Sigmoid colon (tissue), 7 donors: ENCODE data around the gene DNASE1L2. TPM values are rescaled to one million over a fixed set of nuclear protein-coding genes. Genes with fewer than 3 reads are reported as not detected.

ENCODE experiments used
- DNase-seq: peaks from one replicate; pipeline ENCODE4 v3.0.0-alpha.2; 2019
- H3K27ac ChIP-seq, 4 donors: fragments of 200-600 bp; sonication (generic); one replicate each; pipeline ENCODE4 v1.5.1; 2016 to 2019; ENCODE audit warnings: mild to moderate bottlenecking in 1 of 4
- H3K27me3 ChIP-seq, 3 donors: fragments of 200-600 bp; sonication (generic); one replicate each; pipeline ENCODE4 v1.5.1; 2019; ENCODE audit warnings: mild to moderate bottlenecking in 1 of 3
- H3K36me3 ChIP-seq, 4 donors: fragments of 200-600 bp; sonication (generic); one replicate each; pipeline ENCODE4 v1.5.1; 2016 to 2019
- H3K4me1 ChIP-seq, 4 donors: fragments of 200-600 bp; sonication (generic); one replicate each; pipeline ENCODE4 v1.5.1; 2017 to 2019
- H3K4me3 ChIP-seq, 4 donors: fragments of 200-600 bp; sonication (generic); one replicate each; pipeline ENCODE4 v1.5.1; 2017 to 2019; ENCODE audit warnings: mild to moderate bottlenecking in 2 of 4, moderate library complexity in 1 of 4
- H3K9me3 ChIP-seq, 4 donors: fragments of 200-600 bp in 3 of 4; sonication (generic) in 3 of 4; one replicate each; pipeline versions ENCODE4 v1.5.1 to v1.6.1; 2013 to 2019
- CTCF ChIP-seq, 4 experiments: fragments of 450-650 bp in 3 of 4; fragments of 200-600 bp in 1 of 4; IDR thresholded peaks; one replicate each; pipeline ENCODE4 v1.5.1; 2016 to 2019; ENCODE audit warnings: antibody characterized with exemption in 4 of 4, mild to moderate bottlenecking in 3 of 4, moderate library complexity in 2 of 4
- EP300 ChIP-seq, 4 donors: sonication (generic); formaldehyde crosslinking; IDR thresholded peaks; one replicate each; pipeline ENCODE4 v1.6.1; 2017; ENCODE audit warnings: antibody characterized with exemption in 4 of 4
- POLR2A ChIP-seq, 2 donors: fragments of 450-650 bp; IDR thresholded peaks; one replicate each; pipeline ENCODE4 v1.6.1; 2016; ENCODE audit warnings: antibody characterized with exemption in 2 of 2, mild to moderate bottlenecking in 2 of 2, moderate library complexity in 2 of 2
- POLR2AphosphoS5 ChIP-seq, 4 donors: sonication (generic); formaldehyde crosslinking; IDR thresholded peaks; one replicate each; pipeline ENCODE4 v1.6.1; 2017; ENCODE audit warnings: antibody characterized with exemption in 4 of 4
- WGBS, 2 donors: extraction: QIAGEN DNeasy Blood & Tissue Kit; methylation state at CpG; one replicate each; pipeline ENCODE4 v1.1.7; 2013; 5-methylcytosine and 5-hydroxymethylcytosine counted together
- intact Hi-C: fragments of 100-400 bp; cut with DNase I; formaldehyde crosslinking; loops from one replicate; pipeline ENCODE4 v1.15.1; 2023
- polyA plus RNA-seq, 3 donors: library from polyadenylated mRNA; stranded (reverse); fragments of 200-250 nt; gene quantifications; one replicate each; pipeline ENCODE4 v1.2.3, GENCODE V29; 2013
- small RNA-seq, 3 donors: library from RNA; depleted of rRNA; stranded (forward); fragments of <200 nt; gene quantifications; one replicate each; pipeline ENCODE3, GENCODE V24; 2016
- total RNA-seq, 4 donors: library from RNA; depleted of rRNA; stranded (reverse); fragments of >200 nt; gene quantifications; one replicate each; pipeline ENCODE4 v1.1.0, GENCODE V29; 2016
- donor health status: healthy with polysubstance abuse.
- donor health status: Bipolar disorder and iron deficiency.
- donor health status: healthy.

The DNASE1L2 gene
- total and polyA plus RNA-seq, 7 donors = 0.36 to 0.93 (median 0.82) TPM; not detected in 3

- no peak overlapping the region for H3K4me3 ChIP-seq
- no peaks in the 10 kb centered on the region for H3K27me3 ChIP-seq
- TF ChIP-seq POLR2AphosphoS5 (IDR thresholded peaks at IDR 0.05) (no peak), EP300 (IDR thresholded peaks at IDR 0.05) (no peak), CTCF (IDR thresholded peaks at IDR 0.05) (no peak), POLR2A (IDR thresholded peaks at IDR 0.05) (no peak)
- intact Hi-C loops = no loop called here
- H3K36me3 ChIP-seq = peaks cover 0 to 78% (median 3%) of the 10 kb centered on the region in 4 donors
- no peak overlapping the region for H3K27ac ChIP-seq
- no peak for DNase-seq
- no peaks in the 10 kb centered on the region for H3K9me3 ChIP-seq
- no peaks in the 10 kb centered on the region for H3K4me1 ChIP-seq
- WGBS, 2 donors = 86 to 87% methylated on average over 13 of the region's 13 CpGs
Observed at GRCh38 chr16:2285731-2286191, 49.5 kb downstream of the DNASE1L2 start.

GRCh38 chr16:2286550-2286949, 50.3 kb downstream of the DNASE1L2 start:
- WGBS, 2 donors = 89 to 91% methylated on average over 17 of the region's 17 CpGs
- Histone ChIP-seq H3K27me3 (no peaks in the 10 kb centered on the region), H3K27ac (no peak overlapping the region), H3K9me3 (no peaks in the 10 kb centered on the region), H3K36me3 (peaks cover 0 to 81% (median 5%) of the 10 kb centered on the region in 4 donors), H3K4me3 (no peak overlapping the region), H3K4me1 (no peaks in the 10 kb centered on the region)
- intact Hi-C loops = no loop called here
- DNase-seq = no peak
- TF ChIP-seq POLR2AphosphoS5 (IDR thresholded peaks at IDR 0.05) (no peak), EP300 (IDR thresholded peaks at IDR 0.05) (no peak), CTCF (IDR thresholded peaks at IDR 0.05) (no peak), POLR2A (IDR thresholded peaks at IDR 0.05) (no peak)

GRCh38 chr16:2287916-2288547, 51.8 kb downstream of the DNASE1L2 start:
- WGBS, 2 donors = 86 to 92% methylated on average over 35 of the region's 35 CpGs
- peaks cover 0 to 91% (median 7%) of the 10 kb centered on the region in 4 donors for H3K36me3 ChIP-seq
- H3K27me3 ChIP-seq = no peaks in the 10 kb centered on the region
- intact Hi-C loops = no loop called here
- H3K4me3 ChIP-seq = no peak overlapping the region
- DNase-seq = no peak
- H3K9me3 ChIP-seq = no peaks in the 10 kb centered on the region
- H3K27ac ChIP-seq = no peak overlapping the region
- TF ChIP-seq CTCF (IDR thresholded peaks at IDR 0.05) (no peak), POLR2A (IDR thresholded peaks at IDR 0.05) (no peak), POLR2AphosphoS5 (IDR thresholded peaks at IDR 0.05) (no peak), EP300 (IDR thresholded peaks at IDR 0.05) (no peak)
- no peaks in the 10 kb centered on the region for H3K4me1 ChIP-seq

Small RNAs within 50 kb of the gene (small RNA-seq; reads per million reads assigned to genes)
- gene MIR3677 (0 reads per million in 3 donors), gene MIR4717 (0 reads per million in 3 donors)

Other genes with a start within 250 kb of the DNASE1L2 start
- 1 to 10 TPM in 3 of 4 donors, under 1 TPM in 1; 0.82 to 8.3 (median 6.3) TPM for gene SYNGR3, start 246.5 kb upstream of the DNASE1L2 start, total RNA-seq
- 1 to 10 TPM in 2 of 3 donors, under 1 TPM in 1; 0.60 to 4.0 (median 1.2) TPM for gene SYNGR3, start 246.5 kb upstream of the DNASE1L2 start, polyA plus RNA-seq
- gene ZNF598, start 226.6 kb upstream of the DNASE1L2 start, total RNA-seq = 10 to 100 TPM; 12.8 to 27.2 (median 17.7) TPM
- gene ZNF598, start 226.6 kb upstream of the DNASE1L2 start, polyA plus RNA-seq = 10 to 100 TPM; 20.3 to 57.0 (median 21.0) TPM
- not detected for gene NPW, start 216.7 kb upstream of the DNASE1L2 start, total RNA-seq
- under 1 TPM in 1 of 3 donors, not detected in 2; 0.71 TPM for gene NPW, start 216.7 kb upstream of the DNASE1L2 start, polyA plus RNA-seq
- gene NHERF2, start 209.5 kb upstream of the DNASE1L2 start, total RNA-seq = 10 to 100 TPM; 23.5 to 57.9 (median 29.5) TPM
- gene NHERF2, start 209.5 kb upstream of the DNASE1L2 start, polyA plus RNA-seq = 100 to 1,000 TPM in 1 of 3 donors, 10 to 100 TPM in 2; 46.7 to 105 (median 65.4) TPM
- gene NTHL1, start 188.6 kb upstream of the DNASE1L2 start, total RNA-seq = 10 to 100 TPM; 18.4 to 33.8 (median 25.6) TPM
- gene NTHL1, start 188.6 kb upstream of the DNASE1L2 start, polyA plus RNA-seq = 10 to 100 TPM; 20.4 to 44.5 (median 35.6) TPM
- 10 to 100 TPM; 25.0 to 80.9 (median 36.9) TPM for gene TSC2, start 188.5 kb upstream of the DNASE1L2 start, total RNA-seq
- gene TSC2, start 188.5 kb upstream of the DNASE1L2 start, polyA plus RNA-seq = 10 to 100 TPM; 16.9 to 58.4 (median 31.2) TPM
- 100 to 1,000 TPM in 2 of 4 donors, 10 to 100 TPM in 2; 81.6 to 372 (median 134) TPM for gene PKD1, start 100.5 kb upstream of the DNASE1L2 start, total RNA-seq
- 10 to 100 TPM; 10.6 to 61.4 (median 11.4) TPM for gene PKD1, start 100.5 kb upstream of the DNASE1L2 start, polyA plus RNA-seq
- gene RAB26, start 87.8 kb upstream of the DNASE1L2 start, total RNA-seq = 1 to 10 TPM in 2 of 4 donors, under 1 TPM in 1, not detected in 1; 0.68 to 3.0 (median 1.8) TPM
- gene RAB26, start 87.8 kb upstream of the DNASE1L2 start, polyA plus RNA-seq = 10 to 100 TPM; 13.9 to 18.8 (median 16.2) TPM
- gene TRAF7, start 80.7 kb upstream of the DNASE1L2 start, total RNA-seq = 10 to 100 TPM; 30.3 to 46.3 (median 34.9) TPM
- 10 to 100 TPM; 45.0 to 65.1 (median 63.6) TPM for gene TRAF7, start 80.7 kb upstream of the DNASE1L2 start, polyA plus RNA-seq
- gene CASKIN1, start 39.8 kb upstream of the DNASE1L2 start, total RNA-seq = under 1 TPM in 3 of 4 donors, not detected in 1; 0.27 to 0.55 (median 0.36) TPM
- gene CASKIN1, start 39.8 kb upstream of the DNASE1L2 start, polyA plus RNA-seq = under 1 TPM; under 0.01 to 0.44 (median 0.23) TPM
- gene MLST8, start 31.0 kb upstream of the DNASE1L2 start, total RNA-seq = 10 to 100 TPM; 30.6 to 48.5 (median 37.1) TPM
- gene MLST8, start 31.0 kb upstream of the DNASE1L2 start, polyA plus RNA-seq = 10 to 100 TPM; 41.4 to 58.7 (median 42.0) TPM
- 10 to 100 TPM in 1 of 4 donors, 1 to 10 TPM in 3; 1.8 to 21.3 (median 4.7) TPM for gene BRICD5, start 25.6 kb upstream of the DNASE1L2 start, total RNA-seq
- gene BRICD5, start 25.6 kb upstream of the DNASE1L2 start, polyA plus RNA-seq = 1 to 10 TPM in 1 of 3 donors, not detected in 2; 8.3 TPM
- 10 to 100 TPM in 2 of 4 donors, 1 to 10 TPM in 2; 9.0 to 14.4 (median 10.0) TPM for gene PGP, start 21.6 kb upstream of the DNASE1L2 start, total RNA-seq
- gene PGP, start 21.6 kb upstream of the DNASE1L2 start, polyA plus RNA-seq = 10 to 100 TPM in 2 of 3 donors, 1 to 10 TPM in 1; 6.0 to 20.2 (median 11.1) TPM
- gene E4F1, start 12.9 kb upstream of the DNASE1L2 start, total RNA-seq = 10 to 100 TPM; 17.4 to 26.9 (median 22.0) TPM
- 10 to 100 TPM; 10.8 to 25.3 (median 13.4) TPM for gene E4F1, start 12.9 kb upstream of the DNASE1L2 start, polyA plus RNA-seq
- gene ECI1, start 15.1 kb downstream of the DNASE1L2 start, total RNA-seq = 10 to 100 TPM; 50.2 to 87.2 (median 67.0) TPM
- gene ECI1, start 15.1 kb downstream of the DNASE1L2 start, polyA plus RNA-seq = 100 to 1,000 TPM in 2 of 3 donors, 10 to 100 TPM in 1; 84.8 to 136 (median 121) TPM
- 100 to 1,000 TPM; 110 to 145 (median 128) TPM for gene RNPS1, start 31.7 kb downstream of the DNASE1L2 start, total RNA-seq
- gene RNPS1, start 31.7 kb downstream of the DNASE1L2 start, polyA plus RNA-seq = 100 to 1,000 TPM; 111 to 171 (median 112) TPM
- gene ABCA3, start 104.3 kb downstream of the DNASE1L2 start, total RNA-seq = 10 to 100 TPM in 1 of 4 donors, 1 to 10 TPM in 3; 4.9 to 21.3 (median 7.4) TPM
- 1 to 10 TPM in 1 of 3 donors, under 1 TPM in 2; 0.46 to 4.2 (median 0.60) TPM for gene ABCA3, start 104.3 kb downstream of the DNASE1L2 start, polyA plus RNA-seq
- 1 to 10 TPM in 2 of 4 donors, under 1 TPM in 2; 0.71 to 1.9 (median 1.1) TPM for gene CCNF, start 193.0 kb downstream of the DNASE1L2 start, total RNA-seq
- gene CCNF, start 193.0 kb downstream of the DNASE1L2 start, polyA plus RNA-seq = 10 to 100 TPM in 1 of 3 donors, 1 to 10 TPM in 1, under 1 TPM in 1; 0.60 to 11.6 (median 1.2) TPM
- 1 to 10 TPM in 1 of 4 donors, not detected in 3; 8.3 TPM for gene TEDC2, start 223.7 kb downstream of the DNASE1L2 start, total RNA-seq
- gene TEDC2, start 223.7 kb downstream of the DNASE1L2 start, polyA plus RNA-seq = 10 to 100 TPM in 1 of 3 donors, 1 to 10 TPM in 1, under 1 TPM in 1; 0.60 to 10.6 (median 2.3) TPM
- under 1 TPM in 1 of 4 donors, not detected in 3; 0.83 TPM for gene NTN3, start 234.9 kb downstream of the DNASE1L2 start, total RNA-seq
- under 1 TPM in 1 of 3 donors, not detected in 2; 0.13 TPM for gene NTN3, start 234.9 kb downstream of the DNASE1L2 start, polyA plus RNA-seq
- gene TBC1D24, start 238.7 kb downstream of the DNASE1L2 start, total RNA-seq = 10 to 100 TPM in 2 of 4 donors, 1 to 10 TPM in 2; 5.9 to 16.1 (median 10.5) TPM
- gene TBC1D24, start 238.7 kb downstream of the DNASE1L2 start, polyA plus RNA-seq = 1 to 10 TPM in 2 of 3 donors, under 1 TPM in 1; 0.60 to 6.5 (median 1.4) TPM